Renal cortical epithelial cell (primary cell): Measurements from ENCODE around the gene VIPR2. TPM values are rescaled to one million over a fixed set of nuclear protein-coding genes. Genes with fewer than 3 reads are reported as not detected.
"Not testable (repeated sequence)": the region's sequence is repeated elsewhere in the genome, so short reads cannot be mapped to it uniquely, and the experiment has no call there.

Source experiments
- DNase-seq: peaks from one replicate; pipeline ENCODE4 v3.0.0-alpha.2; 2011; ENCODE audit warnings: low read depth
- total RNA-seq: library from RNA; depleted of rRNA; stranded (reverse); fragments of >200 nt; gene quantifications from 2 replicates; pipeline ENCODE4 v1.2.3, GENCODE V29; 2014

The VIPR2 gene, protein sequence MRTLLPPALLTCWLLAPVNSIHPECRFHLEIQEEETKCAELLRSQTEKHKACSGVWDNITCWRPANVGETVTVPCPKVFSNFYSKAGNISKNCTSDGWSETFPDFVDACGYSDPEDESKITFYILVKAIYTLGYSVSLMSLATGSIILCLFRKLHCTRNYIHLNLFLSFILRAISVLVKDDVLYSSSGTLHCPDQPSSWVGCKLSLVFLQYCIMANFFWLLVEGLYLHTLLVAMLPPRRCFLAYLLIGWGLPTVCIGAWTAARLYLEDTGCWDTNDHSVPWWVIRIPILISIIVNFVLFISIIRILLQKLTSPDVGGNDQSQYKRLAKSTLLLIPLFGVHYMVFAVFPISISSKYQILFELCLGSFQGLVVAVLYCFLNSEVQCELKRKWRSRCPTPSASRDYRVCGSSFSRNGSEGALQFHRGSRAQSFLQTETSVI
- total RNA-seq, result 0.10 TPM in 1 of 2 replicates, not detected in the other

- no peak for DNase-seq
These were observed at the start of gene VIPR2 for GRCh38 chr7:159144758-159145489. Gene VIPR2 (minus strand): TSS chr7:159144867. CDS start chr7:159144771, 96 bp downstream.

DNA sequence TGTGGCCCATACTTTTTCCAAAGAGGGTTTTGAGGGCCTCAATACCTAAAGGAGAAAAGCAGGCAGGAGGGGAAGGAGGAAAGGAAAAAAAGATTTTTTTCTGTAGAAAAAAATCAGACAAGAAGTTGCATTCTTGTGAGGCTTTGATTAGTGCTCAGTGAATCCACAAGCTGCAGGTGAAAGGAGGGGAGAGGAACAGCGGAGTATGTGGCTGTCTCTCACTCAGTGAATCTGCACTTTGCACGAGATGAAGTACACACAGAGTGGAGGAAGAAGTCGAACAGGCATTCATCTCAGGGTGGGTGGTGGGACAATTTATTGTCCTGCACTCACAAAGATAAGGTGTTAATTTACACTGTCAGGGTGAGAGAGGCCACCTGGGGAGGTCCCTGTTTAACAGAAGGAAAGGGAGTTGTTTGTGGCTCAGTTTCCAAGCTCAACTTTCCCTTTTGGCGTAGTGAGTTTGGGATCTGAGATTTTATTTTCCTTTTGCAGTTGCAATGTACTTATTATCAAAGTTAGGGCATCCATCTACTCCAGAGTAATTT, 49.0 kb upstream of the VIPR2 start:
- DNase-seq, result no peak

DNA sequence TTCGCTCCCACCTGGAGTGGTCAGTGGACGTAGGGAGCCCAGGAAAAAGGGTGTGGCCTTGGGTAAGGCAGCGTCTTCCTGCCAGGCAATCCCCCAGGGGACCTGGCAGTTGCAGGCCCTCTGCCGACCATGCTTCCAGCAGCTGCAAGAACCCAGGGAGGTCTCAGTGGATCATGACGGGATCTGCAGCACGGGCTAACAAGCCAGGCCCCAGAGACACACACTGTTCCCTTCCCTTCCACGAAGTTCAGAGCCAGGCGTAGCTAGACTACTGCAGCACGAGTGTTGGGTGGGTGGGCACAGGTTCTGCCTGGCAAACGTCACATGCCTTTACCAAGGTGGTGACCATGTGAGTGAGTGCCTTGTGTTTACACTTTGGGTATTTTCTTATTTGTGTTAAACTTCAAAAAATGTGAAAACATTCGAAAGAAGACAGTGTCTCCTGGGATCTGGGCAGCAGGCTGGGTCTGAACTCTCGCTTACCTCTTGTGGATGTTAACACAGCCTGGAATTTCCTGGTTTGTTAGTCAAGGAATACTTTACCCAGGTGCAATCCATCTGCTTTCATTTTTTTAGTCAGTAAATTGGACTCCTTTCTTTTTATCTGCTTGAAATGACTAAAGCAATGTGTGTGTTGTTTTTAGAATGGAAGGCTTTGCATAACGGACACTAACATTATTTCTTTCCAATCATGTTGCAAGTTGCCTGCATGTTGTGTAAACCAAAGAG, 48.2 kb upstream of the VIPR2 start:
- DNase-seq, result no peak

DNA sequence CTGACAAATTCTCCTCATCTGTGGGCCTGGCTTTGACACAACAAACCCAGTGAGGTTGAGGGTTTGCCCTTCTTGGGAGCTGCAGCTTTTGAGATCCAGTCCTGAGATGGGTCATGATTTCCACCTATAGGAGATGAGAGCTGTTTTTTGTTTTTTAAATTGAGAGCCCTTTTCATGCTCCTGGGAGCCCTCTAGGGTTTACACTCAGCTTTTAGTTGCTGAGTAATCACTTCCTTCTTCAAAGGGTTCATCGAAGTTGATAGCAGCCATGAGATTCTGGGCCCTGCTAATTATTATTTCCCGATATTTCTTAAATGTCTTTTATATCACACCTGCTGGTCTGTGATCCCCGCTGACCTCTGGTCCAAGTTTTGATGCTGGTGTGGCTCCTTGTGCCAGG, 47.3 kb upstream of the VIPR2 start:
- DNase-seq, result no peak

DNA sequence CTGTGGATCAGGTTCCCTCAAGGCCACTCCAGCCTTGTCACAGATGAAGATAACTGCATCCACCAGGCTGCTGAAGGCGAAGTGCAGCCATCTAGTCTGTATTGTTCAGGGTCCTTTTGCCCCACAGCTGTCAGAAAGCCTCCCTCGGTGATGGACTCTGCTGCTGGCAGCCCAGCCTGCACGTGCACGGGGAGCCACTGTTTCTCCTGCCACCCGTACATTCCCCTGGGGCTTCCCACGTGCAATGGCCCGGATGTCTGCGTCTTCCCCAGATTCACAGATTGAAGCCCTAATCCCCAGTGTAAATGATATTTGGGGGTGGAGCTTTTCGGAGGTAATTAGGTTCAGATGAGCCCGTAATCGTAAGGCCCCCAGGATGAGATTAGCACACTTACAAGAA, 46.6 kb upstream of the VIPR2 start:
- DNase-seq, result no peak

GRCh38 chr7:159188011-159188410, 43.3 kb upstream of the VIPR2 start:
- DNase-seq, result no peak

- DNase-seq, result no peak
These were observed 34.6 kb upstream of the VIPR2 start for GRCh38 chr7:159179241-159179640.

GRCh38 chr7:159177284-159177953, 32.8 kb upstream of the VIPR2 start:
- no peak for DNase-seq

DNA sequence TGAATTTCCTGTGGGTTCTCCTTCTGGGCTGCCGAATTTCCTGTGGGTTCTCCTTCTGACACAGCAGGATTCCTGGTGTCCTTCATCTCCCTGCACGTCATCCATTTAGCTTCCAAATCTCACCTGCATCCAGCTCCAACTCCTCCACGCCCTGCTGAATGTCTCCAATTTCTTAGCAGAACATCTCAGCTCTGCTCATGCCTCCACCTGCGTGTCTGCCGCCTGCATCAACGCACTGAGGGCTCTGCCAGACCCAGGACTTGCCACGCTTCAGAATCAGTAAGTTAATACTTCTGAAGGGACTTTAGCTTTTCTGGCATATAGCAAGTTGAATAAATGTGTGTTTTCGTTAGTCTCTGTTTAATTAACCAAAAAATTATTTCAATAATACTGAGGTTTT, 31.1 kb upstream of the VIPR2 start:
- DNase-seq, result no peak

- DNase-seq, result not testable (repeated sequence)
These were observed 30.4 kb upstream of the VIPR2 start for GRCh38 chr7:159175100-159175499.

DNA sequence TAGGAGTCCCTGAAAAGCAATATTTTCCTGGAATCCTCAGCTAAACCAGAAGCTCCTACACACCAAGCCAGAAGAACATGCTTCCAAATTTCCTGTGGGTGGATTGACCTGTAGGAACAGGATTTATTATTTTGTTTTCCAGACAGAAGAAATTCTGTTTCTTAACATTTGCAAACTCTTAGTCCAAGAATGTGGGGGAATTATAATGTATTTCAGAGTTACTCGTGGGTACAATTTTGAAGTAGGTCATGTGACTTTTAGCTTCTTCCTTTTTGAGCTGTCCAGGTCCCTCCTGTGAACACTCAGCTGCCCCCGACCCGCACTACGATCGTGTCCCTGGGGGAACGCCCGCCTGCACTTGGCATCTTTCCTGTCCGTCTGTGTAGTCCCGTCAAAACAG, 27.7 kb upstream of the VIPR2 start:
- no peak for DNase-seq

DNA sequence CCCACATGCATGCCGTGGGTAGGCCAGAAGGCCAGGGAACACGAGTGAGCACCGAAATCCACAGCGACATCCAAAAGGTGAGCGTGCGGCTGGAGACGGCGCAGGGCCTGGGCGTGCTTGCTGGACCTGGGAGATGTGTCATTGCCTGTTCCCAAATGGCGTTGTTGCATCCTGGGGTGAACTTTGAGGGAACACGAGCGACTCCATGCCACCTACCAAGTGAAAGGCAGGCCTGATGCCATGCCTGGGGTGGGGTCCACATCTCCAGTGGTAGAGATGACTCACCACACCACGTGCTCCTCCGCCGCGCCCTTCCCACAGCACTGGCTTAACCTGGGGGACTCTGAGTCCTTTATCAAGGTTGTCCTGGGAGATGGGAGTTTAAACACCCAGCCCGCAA, 24.7 kb upstream of the VIPR2 start:
- DNase-seq, result no peak

DNA sequence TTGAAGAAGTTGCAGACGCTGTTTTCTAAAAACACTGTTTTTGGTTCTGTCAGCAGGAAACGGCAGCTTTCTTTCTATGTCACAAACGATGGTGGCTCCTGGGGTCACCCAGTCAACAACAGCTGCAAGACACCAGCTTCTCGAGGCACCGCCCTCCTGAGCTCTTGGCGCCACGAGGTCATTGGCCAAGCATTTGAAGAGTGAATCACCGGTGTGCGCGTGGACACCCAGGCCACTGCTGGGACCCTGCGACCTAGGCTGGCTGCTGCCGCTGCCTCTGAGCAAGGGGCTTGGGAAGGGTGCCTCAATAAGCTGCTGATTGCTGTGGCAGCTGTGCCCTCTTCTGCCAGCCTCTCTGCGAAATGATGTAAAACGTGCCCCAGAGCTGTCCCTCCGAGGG, 22.5 kb upstream of the VIPR2 start:
- DNase-seq, result no peak

GRCh38 chr7:159166530-159166929, 21.9 kb upstream of the VIPR2 start:
- no peak for DNase-seq

- DNase-seq, result no peak
These were observed 20.7 kb upstream of the VIPR2 start for GRCh38 chr7:159165352-159165751.

DNA sequence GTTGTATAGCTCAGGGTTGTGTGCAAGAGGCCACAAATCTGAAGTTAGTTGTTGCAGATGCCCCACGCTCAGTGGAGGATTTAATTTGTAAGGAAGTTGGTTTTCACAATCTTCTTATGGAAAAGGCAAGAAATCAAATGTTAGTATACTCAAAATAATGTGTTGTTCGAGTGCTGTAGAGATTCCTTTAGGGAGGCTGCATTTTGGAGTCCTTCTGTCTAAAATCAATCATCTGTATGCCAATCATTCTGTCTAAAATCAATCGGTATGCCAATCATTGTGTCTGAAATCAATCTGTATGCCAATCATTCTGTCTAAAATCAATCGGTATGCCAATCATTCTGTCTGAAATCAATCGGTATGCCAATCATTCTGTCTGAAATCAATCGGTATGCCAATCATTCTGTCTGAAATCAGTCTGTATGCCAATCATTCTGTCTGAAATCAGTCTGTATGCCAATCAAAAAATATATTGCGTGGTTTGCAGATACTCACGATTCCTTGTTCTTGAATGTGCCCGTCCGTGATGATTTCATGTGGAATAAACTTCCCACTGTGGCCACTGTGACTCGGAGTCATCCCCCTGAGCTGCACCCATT, 19.1 kb upstream of the VIPR2 start:
- DNase-seq, result not testable (repeated sequence)

DNA sequence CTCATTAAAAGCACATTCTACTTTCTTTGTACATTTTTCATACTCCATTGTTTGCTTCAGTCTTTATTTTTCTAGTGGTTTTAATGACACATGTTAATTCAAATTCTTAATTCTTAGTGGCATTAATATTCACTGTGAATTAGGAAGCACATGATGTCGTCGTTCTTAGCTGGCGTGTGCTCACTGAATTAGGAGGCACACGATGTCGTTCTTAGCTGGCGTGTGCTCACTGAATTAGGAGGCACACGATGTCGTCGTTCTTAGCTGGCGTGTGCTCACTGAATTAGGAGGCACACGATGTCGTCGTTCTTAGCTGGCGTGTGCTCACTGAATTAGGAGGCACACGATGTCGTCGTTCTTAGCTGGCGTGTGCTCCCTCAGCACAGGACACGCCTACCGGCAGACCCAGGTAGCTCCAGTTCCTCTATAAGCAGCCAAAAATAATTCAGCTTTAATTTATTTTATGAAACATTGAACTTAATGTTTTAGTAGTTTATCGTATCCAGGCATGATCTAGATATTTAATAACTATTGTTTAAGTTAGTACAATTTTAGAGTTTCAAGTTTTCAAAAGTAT, 17.5 kb upstream of the VIPR2 start:
- not testable (repeated sequence) for DNase-seq

DNA sequence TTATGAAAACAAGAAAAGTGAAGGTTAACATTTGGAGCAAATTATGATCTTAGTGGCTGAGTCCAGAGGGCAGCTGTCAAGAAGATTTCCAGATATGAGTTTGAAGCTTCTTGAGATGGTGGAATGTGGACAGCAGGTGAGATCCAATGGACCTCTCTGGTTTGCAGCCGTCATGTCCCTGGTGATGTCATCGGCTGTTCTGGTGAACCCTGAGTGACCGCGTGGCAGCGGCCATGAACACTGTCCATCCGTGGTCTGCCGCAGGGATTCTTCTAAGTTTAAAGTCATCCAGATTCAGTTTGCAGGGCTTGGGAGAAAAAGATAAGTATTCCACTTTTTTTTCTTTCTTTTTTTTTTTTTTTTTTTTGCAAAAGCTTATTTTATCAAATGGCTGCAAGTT, 15.8 kb upstream of the VIPR2 start:
- DNase-seq, result no peak

DNA sequence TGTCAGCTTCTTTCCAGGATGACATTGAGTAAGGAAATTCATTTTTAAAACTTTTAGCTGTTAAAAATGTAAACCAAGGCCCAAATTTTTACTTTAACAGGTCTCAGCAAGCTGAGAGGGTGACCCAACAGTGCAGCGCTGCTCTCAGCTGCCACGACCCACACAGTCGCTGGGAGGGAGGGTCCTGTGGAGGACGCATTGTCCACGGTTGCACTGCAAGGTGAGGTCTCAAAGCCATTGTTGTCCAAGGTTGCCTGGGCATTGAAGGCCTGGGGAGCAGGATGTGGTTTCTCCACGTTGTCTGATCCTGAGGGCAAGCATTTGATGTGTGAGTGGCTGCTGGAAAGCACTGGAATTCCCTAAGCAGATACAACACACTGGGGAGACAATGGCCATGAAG, 15.1 kb upstream of the VIPR2 start:
- no peak for DNase-seq

DNA sequence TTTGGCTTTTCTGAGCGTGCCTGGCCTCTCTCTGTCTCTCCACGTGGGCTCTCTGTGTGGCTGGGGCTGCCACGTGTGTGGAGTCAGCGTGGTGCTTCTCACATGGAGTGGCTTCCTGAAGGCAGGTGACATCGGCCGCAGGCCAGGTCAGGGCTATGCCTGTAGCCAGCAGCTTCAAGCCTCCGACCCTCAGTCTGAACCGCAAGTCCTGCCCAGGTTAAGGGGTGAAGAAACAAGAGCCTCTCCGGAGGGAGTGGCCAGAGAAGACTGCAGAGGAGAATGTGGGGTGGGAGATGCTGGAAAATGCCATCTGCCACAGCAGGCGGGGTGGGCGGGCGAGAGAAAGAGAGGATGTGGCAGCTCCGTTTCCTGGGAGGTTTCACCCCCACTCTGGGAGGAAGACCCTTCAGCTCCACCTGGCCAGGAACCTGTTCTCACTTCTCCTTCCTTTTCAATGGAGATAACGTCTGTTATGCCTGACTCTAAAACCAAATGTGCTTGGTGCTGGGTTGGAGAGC, 14.3 kb upstream of the VIPR2 start:
- DNase-seq, result no peak
